HL-60 (cell line): ENCODE data around the gene RELN.

Source experiments
- GABPA ChIP-seq: IDR thresholded peaks from 2 replicates; pipeline ENCODE4 v1.6.1; 2012; ENCODE audit warnings: low read depth
- POLR2AphosphoS5 ChIP-seq: IDR thresholded peaks from 2 replicates; pipeline ENCODE4 v1.6.1; 2012; ENCODE audit warnings: low read depth
- SPI1 ChIP-seq: IDR thresholded peaks from 2 replicates; pipeline ENCODE4 v1.6.1; 2012; ENCODE audit warnings: low read depth, mild to moderate bottlenecking, borderline replicate concordance
- TF ChIP-seq, protein P1 (sequence below): IDR thresholded peaks from one replicate; pipeline ENCODE4 v1.5.1; 2011; ENCODE audit warnings: low read length, control low read depth, inconsistent platforms; ENCODE audit not compliant: insufficient read depth
- TF ChIP-seq, protein P2 (sequence below): IDR thresholded peaks from 2 replicates; pipeline ENCODE4 v1.6.1; 2012; ENCODE audit warnings: low read depth; ENCODE audit not compliant: insufficient replicate concordance

DNA sequence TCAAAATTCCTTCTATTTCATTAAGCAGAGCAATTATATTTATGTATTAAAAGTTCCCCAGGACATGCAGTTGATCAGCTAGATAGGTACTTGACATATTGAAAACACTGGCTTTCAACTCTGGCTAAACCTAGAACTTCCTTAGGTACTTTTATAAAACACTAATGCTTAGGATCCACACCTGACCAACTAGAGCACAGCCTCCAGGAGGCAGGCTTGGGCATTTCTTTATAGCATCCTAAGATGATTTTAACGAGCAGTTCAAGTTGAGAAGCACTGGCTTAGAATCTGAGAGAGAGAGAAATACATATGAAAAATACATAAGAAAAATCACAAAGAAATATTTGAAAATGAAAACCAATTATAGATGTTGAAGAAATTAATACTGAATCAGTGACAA, 564.3 kb downstream of the RELN start:
- TF ChIP-seq, protein P1, sequence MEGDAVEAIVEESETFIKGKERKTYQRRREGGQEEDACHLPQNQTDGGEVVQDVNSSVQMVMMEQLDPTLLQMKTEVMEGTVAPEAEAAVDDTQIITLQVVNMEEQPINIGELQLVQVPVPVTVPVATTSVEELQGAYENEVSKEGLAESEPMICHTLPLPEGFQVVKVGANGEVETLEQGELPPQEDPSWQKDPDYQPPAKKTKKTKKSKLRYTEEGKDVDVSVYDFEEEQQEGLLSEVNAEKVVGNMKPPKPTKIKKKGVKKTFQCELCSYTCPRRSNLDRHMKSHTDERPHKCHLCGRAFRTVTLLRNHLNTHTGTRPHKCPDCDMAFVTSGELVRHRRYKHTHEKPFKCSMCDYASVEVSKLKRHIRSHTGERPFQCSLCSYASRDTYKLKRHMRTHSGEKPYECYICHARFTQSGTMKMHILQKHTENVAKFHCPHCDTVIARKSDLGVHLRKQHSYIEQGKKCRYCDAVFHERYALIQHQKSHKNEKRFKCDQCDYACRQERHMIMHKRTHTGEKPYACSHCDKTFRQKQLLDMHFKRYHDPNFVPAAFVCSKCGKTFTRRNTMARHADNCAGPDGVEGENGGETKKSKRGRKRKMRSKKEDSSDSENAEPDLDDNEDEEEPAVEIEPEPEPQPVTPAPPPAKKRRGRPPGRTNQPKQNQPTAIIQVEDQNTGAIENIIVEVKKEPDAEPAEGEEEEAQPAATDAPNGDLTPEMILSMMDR, result no peak
- TF ChIP-seq POLR2AphosphoS5 (no peak), GABPA (no peak), SPI1 (no peak)
- TF ChIP-seq, protein P2, sequence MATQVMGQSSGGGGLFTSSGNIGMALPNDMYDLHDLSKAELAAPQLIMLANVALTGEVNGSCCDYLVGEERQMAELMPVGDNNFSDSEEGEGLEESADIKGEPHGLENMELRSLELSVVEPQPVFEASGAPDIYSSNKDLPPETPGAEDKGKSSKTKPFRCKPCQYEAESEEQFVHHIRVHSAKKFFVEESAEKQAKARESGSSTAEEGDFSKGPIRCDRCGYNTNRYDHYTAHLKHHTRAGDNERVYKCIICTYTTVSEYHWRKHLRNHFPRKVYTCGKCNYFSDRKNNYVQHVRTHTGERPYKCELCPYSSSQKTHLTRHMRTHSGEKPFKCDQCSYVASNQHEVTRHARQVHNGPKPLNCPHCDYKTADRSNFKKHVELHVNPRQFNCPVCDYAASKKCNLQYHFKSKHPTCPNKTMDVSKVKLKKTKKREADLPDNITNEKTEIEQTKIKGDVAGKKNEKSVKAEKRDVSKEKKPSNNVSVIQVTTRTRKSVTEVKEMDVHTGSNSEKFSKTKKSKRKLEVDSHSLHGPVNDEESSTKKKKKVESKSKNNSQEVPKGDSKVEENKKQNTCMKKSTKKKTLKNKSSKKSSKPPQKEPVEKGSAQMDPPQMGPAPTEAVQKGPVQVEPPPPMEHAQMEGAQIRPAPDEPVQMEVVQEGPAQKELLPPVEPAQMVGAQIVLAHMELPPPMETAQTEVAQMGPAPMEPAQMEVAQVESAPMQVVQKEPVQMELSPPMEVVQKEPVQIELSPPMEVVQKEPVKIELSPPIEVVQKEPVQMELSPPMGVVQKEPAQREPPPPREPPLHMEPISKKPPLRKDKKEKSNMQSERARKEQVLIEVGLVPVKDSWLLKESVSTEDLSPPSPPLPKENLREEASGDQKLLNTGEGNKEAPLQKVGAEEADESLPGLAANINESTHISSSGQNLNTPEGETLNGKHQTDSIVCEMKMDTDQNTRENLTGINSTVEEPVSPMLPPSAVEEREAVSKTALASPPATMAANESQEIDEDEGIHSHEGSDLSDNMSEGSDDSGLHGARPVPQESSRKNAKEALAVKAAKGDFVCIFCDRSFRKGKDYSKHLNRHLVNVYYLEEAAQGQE, result no peak
